Astrocyte (in vitro differentiated cells and primary cell): ENCODE data around the gene C3orf52.

Experiments
- CTCF ChIP-seq: IDR thresholded peaks from 2 replicates; pipeline ENCODE4 v1.5.1; 2011; ENCODE audit warnings: low read depth, mild to moderate bottlenecking, inconsistent platforms, low read length, moderate library complexity; ENCODE audit not compliant: insufficient read depth
- EZH2 ChIP-seq: IDR thresholded peaks from 2 replicates; pipeline ENCODE4 v1.6.1; 2012; ENCODE audit warnings: mild to moderate bottlenecking, low read length, inconsistent platforms; ENCODE audit not compliant: insufficient read depth

GRCh38 chr3:112086076-112086854 is at the start of gene C3orf52:
- TF ChIP-seq CTCF (no peak), EZH2 (no peak)
